ENCODE measurements around the gene HOXB3.

DNA sequence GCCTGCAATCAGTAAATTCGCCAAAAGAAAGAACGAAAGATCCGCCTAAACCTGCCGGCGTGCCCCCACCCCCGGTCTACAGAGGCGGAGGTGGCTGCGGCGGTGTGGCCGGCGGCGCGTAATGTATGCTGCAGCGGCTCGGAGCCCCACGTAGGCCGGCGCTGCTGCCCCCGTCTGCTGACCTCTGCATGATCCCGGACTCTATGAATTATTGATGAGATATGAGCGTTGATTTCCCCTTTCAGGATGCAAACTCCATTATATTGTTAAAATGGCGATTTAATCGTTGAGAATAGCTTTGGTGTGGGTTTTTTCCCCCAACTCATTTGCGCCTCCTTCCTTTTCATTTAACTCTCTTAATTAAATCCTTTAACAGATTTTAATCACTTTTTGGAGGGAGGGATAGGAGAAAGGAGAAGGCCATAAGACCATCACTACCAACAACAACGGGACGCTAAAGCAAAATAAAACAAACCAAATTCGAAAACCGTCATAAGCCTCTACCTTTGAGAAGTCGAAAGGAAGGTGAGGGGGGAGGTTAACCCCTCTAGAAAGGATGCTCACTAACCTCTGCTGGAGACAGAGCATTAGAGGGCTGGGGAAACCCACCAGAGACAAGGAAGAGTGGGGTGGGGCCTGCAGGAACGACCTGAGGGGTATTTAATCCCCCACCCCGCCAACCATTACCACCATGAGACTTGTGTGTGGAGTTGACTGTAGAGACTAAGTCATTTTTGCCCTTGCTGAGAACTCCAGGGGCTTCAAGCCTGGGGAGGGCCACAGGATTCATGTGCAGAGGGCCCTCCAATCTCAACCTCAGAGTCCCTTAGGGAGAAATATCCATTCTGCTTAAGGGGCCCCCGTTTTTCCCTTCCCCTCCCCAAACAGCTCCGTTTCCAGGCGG is 3.4 kb downstream of the HOXB3 start:
- TF ChIP-seq, protein P1, sequence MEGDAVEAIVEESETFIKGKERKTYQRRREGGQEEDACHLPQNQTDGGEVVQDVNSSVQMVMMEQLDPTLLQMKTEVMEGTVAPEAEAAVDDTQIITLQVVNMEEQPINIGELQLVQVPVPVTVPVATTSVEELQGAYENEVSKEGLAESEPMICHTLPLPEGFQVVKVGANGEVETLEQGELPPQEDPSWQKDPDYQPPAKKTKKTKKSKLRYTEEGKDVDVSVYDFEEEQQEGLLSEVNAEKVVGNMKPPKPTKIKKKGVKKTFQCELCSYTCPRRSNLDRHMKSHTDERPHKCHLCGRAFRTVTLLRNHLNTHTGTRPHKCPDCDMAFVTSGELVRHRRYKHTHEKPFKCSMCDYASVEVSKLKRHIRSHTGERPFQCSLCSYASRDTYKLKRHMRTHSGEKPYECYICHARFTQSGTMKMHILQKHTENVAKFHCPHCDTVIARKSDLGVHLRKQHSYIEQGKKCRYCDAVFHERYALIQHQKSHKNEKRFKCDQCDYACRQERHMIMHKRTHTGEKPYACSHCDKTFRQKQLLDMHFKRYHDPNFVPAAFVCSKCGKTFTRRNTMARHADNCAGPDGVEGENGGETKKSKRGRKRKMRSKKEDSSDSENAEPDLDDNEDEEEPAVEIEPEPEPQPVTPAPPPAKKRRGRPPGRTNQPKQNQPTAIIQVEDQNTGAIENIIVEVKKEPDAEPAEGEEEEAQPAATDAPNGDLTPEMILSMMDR (IDR thresholded peaks at IDR 0.05) = no peak
- no peak for TF ChIP-seq POLR2A (IDR thresholded peaks at IDR 0.05; ENCODE audit: low read depth)
- TF ChIP-seq EP300 (IDR thresholded peaks at IDR 0.05) = no peak
- no peak for TF ChIP-seq POLR2AphosphoS5 (IDR thresholded peaks at IDR 0.05)
